SK-N-MC (cell line): ENCODE data around the gene ADAMTS6.

Experiments used
- EZH2 ChIP-seq: fragments of 200-600 bp; sonication (generic); IDR thresholded peaks from one replicate; pipeline ENCODE4 v1.6.1; 2017; ENCODE audit warnings: antibody characterized with exemption
- POLR2AphosphoS5 ChIP-seq: IDR thresholded peaks from 2 replicates; pipeline ENCODE4 v1.6.1; 2012; ENCODE audit warnings: mild to moderate bottlenecking, low read depth, low read length, borderline replicate concordance

- TF ChIP-seq POLR2AphosphoS5 = no peak
- no peak for TF ChIP-seq EZH2
Observed at GRCh38 chr5:65100911-65101631, 380.6 kb downstream of the ADAMTS6 start.
